Measurements from ENCODE around the gene ARAP1. TPM values are rescaled to one million over a fixed set of nuclear protein-coding genes. Genes with fewer than 3 reads are reported as not detected.

The ARAP1 gene
- total RNA-seq, 3 donors from 2014 or later = 85.9 to 109 (median 97.0) TPM

- H3K27ac ChIP-seq = peak overlapping the region in 1 of 2 donors; percentile 52
- intact Hi-C loops (cut with DNase I; ENCODE audit: low total_unique reads) = no loop called here
- TF ChIP-seq POLR2A (IDR thresholded peaks at IDR 0.05) (no peak), POLR2AphosphoS5 (IDR thresholded peaks at IDR 0.05) (no peak), CTCF (IDR thresholded peaks at IDR 0.05) (no peak)
- no peak overlapping the region for H3K4me3 ChIP-seq
- H3K9me3 ChIP-seq = no peaks in the 10 kb centered on the region
- H3K4me1 ChIP-seq = peaks cover 0 to 3% of the 10 kb centered on the region in 2 donors
- DNase-seq (ENCODE audit: low spot score in 2 of 2) = no peak
- H3K36me3 ChIP-seq = no peaks in the 10 kb centered on the region
- H3K27me3 ChIP-seq = no peaks in the 10 kb centered on the region
Observed at GRCh38 chr11:72688486-72688885, 63.7 kb downstream of the ARAP1 start.

GRCh38 chr11:72687326-72687725 lies 64.9 kb downstream of the ARAP1 start:
- no peaks in the 10 kb centered on the region for H3K36me3 ChIP-seq
- intact Hi-C loops (cut with DNase I; ENCODE audit: low total_unique reads) = no loop called here
- H3K9me3 ChIP-seq = no peaks in the 10 kb centered on the region
- peaks cover 0 to 3% of the 10 kb centered on the region in 2 donors for H3K4me1 ChIP-seq
- H3K4me3 ChIP-seq = no peak overlapping the region
- H3K27ac ChIP-seq = peak overlapping the region in 1 of 2 donors; percentile 91
- no peaks in the 10 kb centered on the region for H3K27me3 ChIP-seq
- TF ChIP-seq POLR2A (IDR thresholded peaks at IDR 0.05) = no peak
- no peak for TF ChIP-seq CTCF (IDR thresholded peaks at IDR 0.05)
- no peak for TF ChIP-seq POLR2AphosphoS5 (IDR thresholded peaks at IDR 0.05)
- DNase-seq (ENCODE audit: low spot score in 2 of 2) = no peak

GRCh38 chr11:72686639-72687220 lies 65.5 kb downstream of the ARAP1 start:
- Histone ChIP-seq H3K4me1 (peaks cover 0 to 3% of the 10 kb centered on the region in 2 donors), H3K27me3 (no peaks in the 10 kb centered on the region), H3K9me3 (no peaks in the 10 kb centered on the region), H3K27ac (peak overlapping the region; percentile 22 to 91), H3K4me3 (no peak overlapping the region), H3K36me3 (no peaks in the 10 kb centered on the region)
- TF ChIP-seq CTCF (IDR thresholded peaks at IDR 0.05) = no peak
- no peak for TF ChIP-seq POLR2A (IDR thresholded peaks at IDR 0.05)
- TF ChIP-seq POLR2AphosphoS5 (IDR thresholded peaks at IDR 0.05) = no peak
- intact Hi-C loops (cut with DNase I; ENCODE audit: low total_unique reads) = no loop called here
- no peak for DNase-seq (ENCODE audit: low spot score in 2 of 2)

- H3K4me3 ChIP-seq = no peak overlapping the region
- H3K36me3 ChIP-seq = no peaks in the 10 kb centered on the region
- H3K27me3 ChIP-seq = no peaks in the 10 kb centered on the region
- peak in 2 of 3 donors; percentile 32 to 61 for TF ChIP-seq POLR2AphosphoS5 (IDR thresholded peaks at IDR 0.05)
- no peak for TF ChIP-seq CTCF (IDR thresholded peaks at IDR 0.05)
- peaks cover 0 to 3% of the 10 kb centered on the region in 2 donors for H3K4me1 ChIP-seq
- peak overlapping the region; percentile 54 to 91 for H3K27ac ChIP-seq
- no peaks in the 10 kb centered on the region for H3K9me3 ChIP-seq
- intact Hi-C loops (cut with DNase I; ENCODE audit: low total_unique reads) = no loop called here
- no peak for DNase-seq (ENCODE audit: low spot score in 2 of 2)
Observed at GRCh38 chr11:72685560-72686480, 66.4 kb downstream of the ARAP1 start.
